H9 (cell line): ENCODE results near the gene APOB. TPM values are rescaled to one million over a fixed set of nuclear protein-coding genes. Genes with fewer than 3 reads are reported as not detected.

Source experiments
- DNase-seq: peaks from one replicate; pipeline ENCODE4 v3.0.0-alpha.2; 2017
- H2AFZ ChIP-seq: one replicate; pipeline ENCODE4 v1.6.1; 2013; ENCODE audit warnings: mild to moderate bottlenecking, low read length, control low read depth, moderate library complexity
- H2AK5ac ChIP-seq: 2 replicates; pipeline ENCODE4 v1.6.1; 2013; ENCODE audit warnings: low read length, control low read depth, mixed read lengths; ENCODE audit not compliant: insufficient read length
- H2BK120ac ChIP-seq: one replicate; pipeline ENCODE4 v1.6.1; 2013; ENCODE audit warnings: low read depth, mild to moderate bottlenecking, low read length, control low read depth, inconsistent platforms; ENCODE audit not compliant: poor library complexity, severe bottlenecking
- H2BK12ac ChIP-seq: 2 replicates; pipeline ENCODE4 v1.6.1; 2013; ENCODE audit warnings: low read length, control low read depth, mixed read lengths, low read depth; ENCODE audit not compliant: insufficient read length
- H2BK15ac ChIP-seq: 2 replicates; pipeline ENCODE4 v1.6.1; 2013; ENCODE audit warnings: low read depth, low read length, control low read depth
- H2BK20ac ChIP-seq: one replicate; pipeline ENCODE4 v1.6.1; 2013; ENCODE audit warnings: low read depth, mild to moderate bottlenecking, low read length, control low read depth, inconsistent platforms; ENCODE audit not compliant: poor library complexity, severe bottlenecking
- H2BK5ac ChIP-seq: 2 replicates; pipeline ENCODE4 v1.6.1; 2013; ENCODE audit warnings: low read length, control low read depth, mixed read lengths; ENCODE audit not compliant: insufficient read length
- H3K14ac ChIP-seq: 2 replicates; pipeline ENCODE4 v1.6.1; 2013; ENCODE audit warnings: low read length, control low read depth; ENCODE audit not compliant: insufficient read depth
- H3K18ac ChIP-seq: 2 replicates; pipeline ENCODE4 v1.6.1; 2013; ENCODE audit warnings: low read depth, mild to moderate bottlenecking, mixed read lengths, low read length, control low read depth; ENCODE audit not compliant: insufficient read length
- H3K23ac ChIP-seq: 2 replicates; pipeline ENCODE4 v1.6.1; 2013; ENCODE audit warnings: low read length, control low read depth, mixed read lengths, low read depth; ENCODE audit not compliant: insufficient read length
- H3K23me2 ChIP-seq: 2 replicates; pipeline ENCODE4 v1.6.1; 2013; ENCODE audit warnings: low read depth, mild to moderate bottlenecking, mixed read lengths, low read length, control low read depth; ENCODE audit not compliant: insufficient read length, poor library complexity, severe bottlenecking
- H3K27ac ChIP-seq: 2 replicates; pipeline ENCODE4 v1.5.1; 2013; ENCODE audit warnings: low read length, control low read depth, mixed read lengths, low read depth; ENCODE audit not compliant: insufficient read length
- H3K27me3 ChIP-seq: 2 replicates; pipeline ENCODE4 v1.6.1; 2013; ENCODE audit warnings: low read length, control low read depth, inconsistent platforms; ENCODE audit not compliant: insufficient read depth
- H3K4ac ChIP-seq: 2 replicates; pipeline ENCODE4 v1.6.1; 2013; ENCODE audit warnings: low read depth, mild to moderate bottlenecking, control low read depth, inconsistent platforms, low read length, moderate library complexity
- H3K4me1 ChIP-seq: 2 replicates; pipeline ENCODE4 v1.6.1; 2013; ENCODE audit warnings: low read length, control low read depth, inconsistent platforms; ENCODE audit not compliant: insufficient read depth
- H3K4me2 ChIP-seq: 2 replicates; pipeline ENCODE4 v1.6.1; 2013; ENCODE audit warnings: low read length, control low read depth, mixed read lengths; ENCODE audit not compliant: insufficient read length, insufficient read depth
- H3K56ac ChIP-seq: 2 replicates; pipeline ENCODE4 v1.6.1; 2013; ENCODE audit warnings: low read depth, mild to moderate bottlenecking, mixed read lengths, low read length, control low read depth; ENCODE audit not compliant: insufficient read length
- H3K79me1 ChIP-seq: 2 replicates; pipeline ENCODE4 v1.6.1; 2013; ENCODE audit warnings: low read depth, mild to moderate bottlenecking, moderate library complexity, low read length, control low read depth, inconsistent platforms; ENCODE audit not compliant: insufficient read depth, poor library complexity, severe bottlenecking
- H3K79me2 ChIP-seq: 2 replicates; pipeline ENCODE4 v1.6.1; 2013; ENCODE audit warnings: low read length, control low read depth, inconsistent platforms; ENCODE audit not compliant: insufficient read depth
- H3K9ac ChIP-seq: 2 replicates; pipeline ENCODE4 v1.6.1; 2013; ENCODE audit warnings: low read length, control low read depth, mixed read lengths; ENCODE audit not compliant: insufficient read length; ENCODE audit errors: extremely low read depth
- H3K9me3 ChIP-seq: one replicate; pipeline ENCODE4 v1.6.1; 2013; ENCODE audit warnings: low read depth, low read length, inconsistent platforms; ENCODE audit not compliant: control insufficient read depth
- H3T11ph ChIP-seq: one replicate; pipeline ENCODE4 v1.6.1; 2013; ENCODE audit warnings: mild to moderate bottlenecking, low read length, control low read depth, inconsistent platforms
- H4K20me1 ChIP-seq: one replicate; pipeline ENCODE4 v1.6.1; 2013; ENCODE audit not compliant: control insufficient read depth, insufficient read length, insufficient read depth
- H4K5ac ChIP-seq: 2 replicates; pipeline ENCODE4 v1.6.1; 2013; ENCODE audit warnings: low read depth, mild to moderate bottlenecking, mixed read lengths, low read length, control low read depth; ENCODE audit not compliant: insufficient read length
- H4K8ac ChIP-seq: replicated peaks from 2 replicates; pipeline ENCODE4 v1.6.1; 2013; ENCODE audit warnings: low read length, control low read depth, mixed read lengths, low read depth; ENCODE audit not compliant: insufficient read length
- H4K91ac ChIP-seq: 2 replicates; pipeline ENCODE4 v1.6.1; 2013; ENCODE audit warnings: low read depth, mild to moderate bottlenecking, moderate library complexity, mixed read lengths, low read length, control low read depth; ENCODE audit not compliant: insufficient read length
- H3K27ac Mint-ChIP-seq, 3 experiments: 2 replicates in 2 of 3; 3 replicates in 1 of 3; pipeline ENCODE4 v1.8.0; 2020 to 2021; ENCODE audit warnings: mixed read lengths in 3 of 3, mild to moderate bottlenecking in 1 of 3, moderate library complexity in 1 of 3
- H3K27me3 Mint-ChIP-seq: 2 replicates; pipeline ENCODE4 v1.8.0; 2021; ENCODE audit warnings: low read depth, mild to moderate bottlenecking, moderate library complexity, mixed read lengths
- H3K36me3 Mint-ChIP-seq, 3 experiments: 2 replicates in 2 of 3; 3 replicates in 1 of 3; pipeline ENCODE4 v1.8.0; 2020 to 2021; ENCODE audit warnings: low read depth in 3 of 3, mixed read lengths in 3 of 3; ENCODE audit not compliant: insufficient read depth in 1 of 3
- H3K4me1 Mint-ChIP-seq, 2 experiments: 2 replicates each; pipeline ENCODE4 v1.8.0; 2020; ENCODE audit warnings: mixed read lengths in 2 of 2
- H3K4me3 Mint-ChIP-seq, 2 experiments: 2 replicates in 1 of 2; 3 replicates in 1 of 2; pipeline ENCODE4 v1.8.0; 2020 to 2021; ENCODE audit warnings: mild to moderate bottlenecking in 2 of 2, mixed read lengths in 2 of 2, moderate library complexity in 1 of 2
- H3K9me3 Mint-ChIP-seq, 2 experiments: 2 replicates in 1 of 2; 3 replicates in 1 of 2; pipeline ENCODE4 v1.8.0; 2020; ENCODE audit warnings: mild to moderate bottlenecking in 2 of 2, mixed read lengths in 2 of 2, moderate library complexity in 1 of 2
- WGBS: extraction: QIAGEN DNeasy Blood & Tissue Kit; methylation state at CpG from one replicate; pipeline ENCODE4 v1.1.7; 2013; ENCODE audit warnings: missing lambda C conversion rate, low lambda C conversion rate, mixed read lengths; ENCODE audit not compliant: insufficient read length; ENCODE audit errors: extremely low coverage; 5-methylcytosine and 5-hydroxymethylcytosine counted together
- total RNA-seq: library from RNA; stranded (reverse); gene quantifications from 2 replicates; pipeline ENCODE4 v1.2.1, GENCODE V29; 2021
- TF ChIP-seq, protein P1 (sequence below): fragments of 200-600 bp; sonication (generic); conservative IDR thresholded peaks from 3 replicates; pipeline ENCODE4 v1.8.0; 2021; ENCODE audit warnings: antibody characterized with exemption, mild to moderate bottlenecking

APOB gene
- total RNA-seq, 1 experiment from 2014 or later: 0.26 TPM

DNA sequence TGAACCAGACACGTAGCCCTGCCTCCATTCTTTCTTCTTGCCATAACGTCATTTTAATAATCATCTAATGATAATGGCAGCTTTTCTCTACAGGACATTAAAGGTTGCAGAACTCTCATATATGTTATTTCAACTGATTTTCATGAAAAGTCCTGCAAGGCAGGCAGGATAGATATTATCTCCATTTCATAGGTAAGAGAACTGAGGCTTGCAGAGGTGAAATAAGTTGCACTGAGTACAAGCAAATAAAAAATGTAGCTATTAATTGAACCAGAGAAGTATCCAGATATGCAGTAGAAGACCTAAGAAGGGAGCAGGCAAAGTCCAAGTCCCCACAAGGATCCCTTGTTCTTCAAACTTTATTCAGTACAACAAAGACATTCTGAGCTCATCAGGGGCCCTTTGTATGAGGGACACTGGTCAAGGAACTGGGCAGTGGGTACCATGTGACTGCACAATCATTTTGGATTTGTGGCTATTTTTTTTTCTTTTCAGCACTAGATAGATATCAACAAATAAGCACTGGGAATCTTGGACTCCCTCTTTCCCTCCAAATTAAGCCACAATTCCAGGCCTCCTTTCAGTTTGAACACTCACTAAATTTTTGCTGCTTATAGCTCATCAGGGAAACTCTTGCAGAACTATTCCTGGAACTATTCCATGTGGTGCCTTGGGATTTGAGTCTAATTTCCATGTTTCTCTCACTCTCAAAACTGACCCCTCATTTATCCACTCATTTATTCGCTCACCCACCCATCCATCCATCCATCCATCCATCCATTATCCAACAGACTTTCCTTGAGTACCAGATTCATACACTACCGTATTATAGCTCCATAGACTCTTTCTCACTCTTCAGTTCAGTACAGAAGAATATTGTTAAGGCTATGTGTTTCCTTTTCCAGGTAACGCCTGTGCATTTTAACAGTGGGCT lies 44.6 kb downstream of the APOB start:
- Histone ChIP-seq H2BK120ac (no peak overlapping the region), H2BK15ac (no peak overlapping the region), H4K8ac (no peak overlapping the region), H4K91ac (no peak overlapping the region), H3K4me1 (no peaks in the 10 kb centered on the region), H3K9ac (no peak overlapping the region), H3K27ac (no peak overlapping the region), H2AFZ (no peak overlapping the region), H4K5ac (no peak overlapping the region), H3K23ac (no peak overlapping the region), H2BK5ac (no peak overlapping the region), H2BK12ac (no peak overlapping the region), H3K4me2 (no peak overlapping the region), H2AK5ac (no peak overlapping the region), H4K20me1 (no peaks in the 10 kb centered on the region), H3K23me2 (no peaks in the 10 kb centered on the region), H3K9me3 (no peaks in the 10 kb centered on the region), H2BK20ac (no peak overlapping the region), H3K14ac (no peak overlapping the region), H3T11ph (no peak overlapping the region), H3K27me3 (no peaks in the 10 kb centered on the region), H3K56ac (no peak overlapping the region), H3K18ac (no peak overlapping the region), H3K4ac (no peak overlapping the region), H3K79me2 (no peaks in the 10 kb centered on the region), H3K79me1 (no peaks in the 10 kb centered on the region)
- H3K36me3 Mint-ChIP-seq: no peaks in the 10 kb centered on the region
- no CpG with 5 or more reads among the region's 5 CpGs for WGBS
- H3K9me3 Mint-ChIP-seq: peaks cover 0 to 4% of the 10 kb centered on the region in 2 experiments; a peak in 1 of 5 replicates
- H3K4me1 Mint-ChIP-seq: no peaks in the 10 kb centered on the region
- peaks cover 2% of the 10 kb centered on the region for H3K27me3 Mint-ChIP-seq
- H3K27ac Mint-ChIP-seq: no peak overlapping the region
- no peak overlapping the region for H3K4me3 Mint-ChIP-seq
- DNase-seq: no peak
- TF ChIP-seq, protein P1, sequence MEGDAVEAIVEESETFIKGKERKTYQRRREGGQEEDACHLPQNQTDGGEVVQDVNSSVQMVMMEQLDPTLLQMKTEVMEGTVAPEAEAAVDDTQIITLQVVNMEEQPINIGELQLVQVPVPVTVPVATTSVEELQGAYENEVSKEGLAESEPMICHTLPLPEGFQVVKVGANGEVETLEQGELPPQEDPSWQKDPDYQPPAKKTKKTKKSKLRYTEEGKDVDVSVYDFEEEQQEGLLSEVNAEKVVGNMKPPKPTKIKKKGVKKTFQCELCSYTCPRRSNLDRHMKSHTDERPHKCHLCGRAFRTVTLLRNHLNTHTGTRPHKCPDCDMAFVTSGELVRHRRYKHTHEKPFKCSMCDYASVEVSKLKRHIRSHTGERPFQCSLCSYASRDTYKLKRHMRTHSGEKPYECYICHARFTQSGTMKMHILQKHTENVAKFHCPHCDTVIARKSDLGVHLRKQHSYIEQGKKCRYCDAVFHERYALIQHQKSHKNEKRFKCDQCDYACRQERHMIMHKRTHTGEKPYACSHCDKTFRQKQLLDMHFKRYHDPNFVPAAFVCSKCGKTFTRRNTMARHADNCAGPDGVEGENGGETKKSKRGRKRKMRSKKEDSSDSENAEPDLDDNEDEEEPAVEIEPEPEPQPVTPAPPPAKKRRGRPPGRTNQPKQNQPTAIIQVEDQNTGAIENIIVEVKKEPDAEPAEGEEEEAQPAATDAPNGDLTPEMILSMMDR: no peak
